ENCODE results near the gene TET3. TPM values are rescaled to one million over a fixed set of nuclear protein-coding genes. Genes with fewer than 3 reads are reported as not detected.
"Not testable (repeated sequence)": the region's sequence is repeated elsewhere in the genome, so short reads cannot be mapped to it uniquely, and the experiment has no call there.

Gene TET3
- total RNA-seq, 1 donor from 2014 or later: 11.0 TPM

DNA sequence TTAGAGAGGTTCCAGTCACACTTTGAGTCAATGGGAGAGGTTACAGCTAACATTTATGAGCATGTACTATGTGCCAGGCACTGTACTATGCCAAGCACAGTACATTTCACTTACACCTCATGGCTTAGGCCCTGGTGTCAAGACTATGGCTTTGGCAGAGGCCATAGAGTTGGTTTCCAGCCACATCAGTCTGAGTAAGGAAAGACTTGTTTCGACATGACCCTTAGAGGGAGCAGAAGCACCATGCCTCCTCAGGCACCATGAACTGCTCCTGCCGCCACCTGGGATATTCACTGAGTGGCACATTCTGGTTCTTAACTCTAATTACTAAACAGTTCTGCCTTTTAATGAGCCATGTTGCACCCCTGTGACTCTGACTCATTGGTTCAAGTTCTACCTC lies 45.3 kb upstream of the TET3 start:
- DNase-seq (ENCODE audit: low read depth): no peak
- TF ChIP-seq, protein P1, sequence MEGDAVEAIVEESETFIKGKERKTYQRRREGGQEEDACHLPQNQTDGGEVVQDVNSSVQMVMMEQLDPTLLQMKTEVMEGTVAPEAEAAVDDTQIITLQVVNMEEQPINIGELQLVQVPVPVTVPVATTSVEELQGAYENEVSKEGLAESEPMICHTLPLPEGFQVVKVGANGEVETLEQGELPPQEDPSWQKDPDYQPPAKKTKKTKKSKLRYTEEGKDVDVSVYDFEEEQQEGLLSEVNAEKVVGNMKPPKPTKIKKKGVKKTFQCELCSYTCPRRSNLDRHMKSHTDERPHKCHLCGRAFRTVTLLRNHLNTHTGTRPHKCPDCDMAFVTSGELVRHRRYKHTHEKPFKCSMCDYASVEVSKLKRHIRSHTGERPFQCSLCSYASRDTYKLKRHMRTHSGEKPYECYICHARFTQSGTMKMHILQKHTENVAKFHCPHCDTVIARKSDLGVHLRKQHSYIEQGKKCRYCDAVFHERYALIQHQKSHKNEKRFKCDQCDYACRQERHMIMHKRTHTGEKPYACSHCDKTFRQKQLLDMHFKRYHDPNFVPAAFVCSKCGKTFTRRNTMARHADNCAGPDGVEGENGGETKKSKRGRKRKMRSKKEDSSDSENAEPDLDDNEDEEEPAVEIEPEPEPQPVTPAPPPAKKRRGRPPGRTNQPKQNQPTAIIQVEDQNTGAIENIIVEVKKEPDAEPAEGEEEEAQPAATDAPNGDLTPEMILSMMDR (IDR thresholded peaks at IDR 0.05; ENCODE audit: insufficient read depth, low read length, poor library complexity, severe bottlenecking): no peak

GRCh38 chr2:73940066-73940465 lies 44.6 kb upstream of the TET3 start:
- H3K27me3 ChIP-seq (ENCODE audit: control insufficient read depth, insufficient read depth, low read length); DNase-seq (ENCODE audit: low read depth); H3K36me3 ChIP-seq (ENCODE audit: control insufficient read depth, insufficient read depth, low read length); H3K4me3 ChIP-seq (ENCODE audit: low read depth, low read length): not testable (repeated sequence)

More for the DNA sequence above, 45.3 kb upstream of the TET3 start:
- H3K4me3 ChIP-seq (ENCODE audit: low read depth, low read length): no peak overlapping the region
- no peaks in the 10 kb centered on the region for H3K27me3 ChIP-seq (ENCODE audit: control insufficient read depth, insufficient read depth, low read length)
- no peaks in the 10 kb centered on the region for H3K36me3 ChIP-seq (ENCODE audit: control insufficient read depth, insufficient read depth, low read length)

GRCh38 chr2:73942664-73943063 lies 42.0 kb upstream of the TET3 start:
- H3K4me3 ChIP-seq (ENCODE audit: low read depth, low read length): no peak overlapping the region
- no peak for DNase-seq (ENCODE audit: low read depth)
- H3K36me3 ChIP-seq (ENCODE audit: control insufficient read depth, insufficient read depth, low read length): peaks cover 1% of the 10 kb centered on the region
- TF ChIP-seq, protein P1 (IDR thresholded peaks at IDR 0.05; ENCODE audit: insufficient read depth, low read length, poor library complexity, severe bottlenecking): no peak
- no peaks in the 10 kb centered on the region for H3K27me3 ChIP-seq (ENCODE audit: control insufficient read depth, insufficient read depth, low read length)

GRCh38 chr2:73944714-73945113 lies 40.0 kb upstream of the TET3 start:
- TF ChIP-seq, protein P1 (IDR thresholded peaks at IDR 0.05; ENCODE audit: insufficient read depth, low read length, poor library complexity, severe bottlenecking): no peak
- DNase-seq (ENCODE audit: low read depth): no peak
- peaks cover 1% of the 10 kb centered on the region for H3K36me3 ChIP-seq (ENCODE audit: control insufficient read depth, insufficient read depth, low read length)
- no peak overlapping the region for H3K4me3 ChIP-seq (ENCODE audit: low read depth, low read length)
- no peaks in the 10 kb centered on the region for H3K27me3 ChIP-seq (ENCODE audit: control insufficient read depth, insufficient read depth, low read length)

DNA sequence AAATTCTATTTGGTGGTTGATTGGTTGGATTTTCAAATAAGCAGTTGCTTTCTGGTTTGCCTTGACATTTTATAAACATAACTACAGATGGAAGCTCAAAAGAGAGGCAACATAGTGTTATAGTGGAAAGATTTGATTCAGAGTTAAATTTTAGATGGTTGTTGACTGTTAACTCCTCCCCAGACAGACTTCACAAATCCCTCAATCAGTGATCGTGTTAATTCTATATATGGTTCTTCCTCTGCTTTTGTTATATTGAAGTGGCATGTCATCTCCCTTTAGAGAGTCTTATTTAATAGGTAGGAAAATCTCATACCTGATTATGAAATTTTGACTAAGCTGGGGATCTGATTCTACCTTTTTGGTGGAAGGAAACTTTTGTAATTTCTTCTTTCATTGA lies 38.5 kb upstream of the TET3 start:
- no peak for DNase-seq (ENCODE audit: low read depth)
- H3K36me3 ChIP-seq (ENCODE audit: control insufficient read depth, insufficient read depth, low read length): peaks cover 1% of the 10 kb centered on the region
- TF ChIP-seq, protein P1 (IDR thresholded peaks at IDR 0.05; ENCODE audit: insufficient read depth, low read length, poor library complexity, severe bottlenecking): no peak
- no peaks in the 10 kb centered on the region for H3K27me3 ChIP-seq (ENCODE audit: control insufficient read depth, insufficient read depth, low read length)
- H3K4me3 ChIP-seq (ENCODE audit: low read depth, low read length): no peak overlapping the region

GRCh38 chr2:73946666-73947065 lies 38.0 kb upstream of the TET3 start:
- Histone ChIP-seq H3K27me3 (ENCODE audit: control insufficient read depth, insufficient read depth, low read length) (no peaks in the 10 kb centered on the region), H3K4me3 (ENCODE audit: low read depth, low read length) (no peak overlapping the region)

More at GRCh38 chr2:73946666-73947065, 38.0 kb upstream of the TET3 start:
- peaks cover 1% of the 10 kb centered on the region for H3K36me3 ChIP-seq (ENCODE audit: control insufficient read depth, insufficient read depth, low read length)
- DNase-seq (ENCODE audit: low read depth): no peak
- TF ChIP-seq, protein P1 (IDR thresholded peaks at IDR 0.05; ENCODE audit: insufficient read depth, low read length, poor library complexity, severe bottlenecking): no peak

All from kidney epithelial cell (primary cell).